CD4-positive, alpha-beta T cell (primary cell): Measurements from ENCODE around the gene CXCL17. TPM values are rescaled to one million over a fixed set of nuclear protein-coding genes. Genes with fewer than 3 reads are reported as not detected.

Source experiments
- ATAC-seq: fragments of 200-7000 bp; cut with Tn5 transposase; one replicate; pipeline ENCODE4 v1.10.0; 2022; ENCODE audit warnings: mild to moderate bottlenecking; ENCODE audit not compliant: poor library complexity
- CTCF ChIA-PET: fragments of 350-600 bp; sonication (Branson Sonifier 250); formaldehyde crosslinking; loops from one replicate; lab custom pipeline; 2021; ENCODE audit warnings: antibody characterized with exemption, inconsistent platforms; lab: Charles Lee
- POLR2A ChIA-PET: fragments of 350-600 bp; sonication (Branson Sonifier 250); formaldehyde crosslinking; loops from one replicate; lab custom pipeline; 2021; ENCODE audit warnings: antibody characterized with exemption, inconsistent platforms; lab: Charles Lee
- DNase-seq, 14 experiments: peaks; one replicate each; pipeline ENCODE4 v3.0.0-alpha.2; 2013 to 2020; ENCODE audit warnings: mixed read lengths in 2 of 14
- H3K27ac ChIP-seq, 2 donors: one replicate each; pipeline versions ENCODE4 v1.5.1 to v1.7.0; 2013; ENCODE audit warnings: low read length in 2 of 2, low read depth in 1 of 2, mild to moderate bottlenecking in 1 of 2
- H3K27me3 ChIP-seq, 2 experiments: 1 replicate in 1 of 2; 2 replicates in 1 of 2; pipeline versions ENCODE4 v1.6.1 to v1.7.0; 2013; ENCODE audit warnings: low read length in 2 of 2, control low read depth in 1 of 2, mild to moderate bottlenecking in 1 of 2, moderate library complexity in 1 of 2; ENCODE audit not compliant: insufficient read depth in 2 of 2, control insufficient read depth in 1 of 2
- H3K36me3 ChIP-seq: one replicate; pipeline ENCODE4 v1.6.1; 2013; ENCODE audit warnings: low read length, control low read depth; ENCODE audit not compliant: insufficient read depth
- H3K4me1 ChIP-seq: one replicate; pipeline ENCODE4 v1.6.1; 2013; ENCODE audit warnings: low read length, control low read depth; ENCODE audit not compliant: insufficient read depth
- H3K4me3 ChIP-seq: one replicate; pipeline ENCODE4 v1.5.1; 2013; ENCODE audit warnings: mild to moderate bottlenecking, low read length, moderate library complexity
- H3K9me3 ChIP-seq, 2 experiments: 1 replicate in 1 of 2; 2 replicates in 1 of 2; pipeline versions ENCODE4 v1.6.1 to v1.7.0; 2013; ENCODE audit warnings: low read length in 2 of 2, mild to moderate bottlenecking in 2 of 2, control low read depth in 1 of 2, moderate library complexity in 1 of 2; ENCODE audit not compliant: control insufficient read depth in 1 of 2, insufficient read depth in 1 of 2
- H3K27ac Mint-ChIP-seq: one replicate; pipeline ENCODE4 v1.8.0; 2020; ENCODE audit warnings: mixed read lengths
- H3K27me3 Mint-ChIP-seq: one replicate; pipeline ENCODE4 v1.8.0; 2021; ENCODE audit warnings: mixed read lengths
- H3K36me3 Mint-ChIP-seq: one replicate; pipeline ENCODE4 v1.8.0; 2021; ENCODE audit warnings: low read depth, mixed read lengths
- H3K4me1 Mint-ChIP-seq: one replicate; pipeline ENCODE4 v1.8.0; 2021; ENCODE audit warnings: low read depth, mixed read lengths
- H3K4me3 Mint-ChIP-seq: one replicate; pipeline ENCODE4 v1.8.0; 2020; ENCODE audit warnings: mild to moderate bottlenecking, mixed read lengths
- H3K9me3 Mint-ChIP-seq: one replicate; pipeline ENCODE4 v1.8.0; 2020; ENCODE audit warnings: mixed read lengths
- CTCF ChIP-seq: fragments of 200-600 bp; IDR thresholded peaks from one replicate; pipeline ENCODE4 v1.8.0; 2022; ENCODE audit warnings: antibody characterized with exemption, mild to moderate bottlenecking
- intact Hi-C, 2 experiments: fragments of 100-400 bp; cut with DNase I in 1 of 2; cut with micrococcal nuclease in 1 of 2; formaldehyde crosslinking; loops; one replicate each; pipeline versions ENCODE4 v1.15.1 to v1.9.0; 2023 to 2025; cut with DNase I, micrococcal nuclease
- total RNA-seq, 174 experiments: library from RNA in 2 of 174; stranded (reverse) in 2 of 174; gene quantifications; one replicate each; pipeline ENCODE4 v1.2.3 and lab custom pipeline; 2021 to 2026

CXCL17 gene
- total RNA-seq, 2 experiments from 2014 or later = not detected

- no peak overlapping the region for H3K4me3 ChIP-seq
- H3K27ac Mint-ChIP-seq = no peak overlapping the region
- H3K4me1 Mint-ChIP-seq = no peaks in the 10 kb centered on the region
- H3K27me3 Mint-ChIP-seq = no peaks in the 10 kb centered on the region
- no peaks in the 10 kb centered on the region for H3K9me3 Mint-ChIP-seq
- ATAC-seq (no peak), DNase-seq (no peak)
- no peaks in the 10 kb centered on the region for H3K36me3 Mint-ChIP-seq
- H3K9me3 ChIP-seq = no peaks in the 10 kb centered on the region
- intact Hi-C loops = no loop called here
- H3K27me3 ChIP-seq = no peaks in the 10 kb centered on the region
- POLR2A ChIA-PET = no interaction called here
- H3K4me3 Mint-ChIP-seq = no peak overlapping the region
- H3K4me1 ChIP-seq = no peaks in the 10 kb centered on the region
- no peak overlapping the region for H3K27ac ChIP-seq
- no peak for TF ChIP-seq CTCF
- no peaks in the 10 kb centered on the region for H3K36me3 ChIP-seq
- CTCF ChIA-PET = interaction anchor here (1.1 kb wide), 1 partner anchor 18 kb away, joined by 3 read pairs; no protein-coding TSS in a partner anchor
Measured at GRCh38 chr19:42473686-42474085, 30.9 kb upstream of the CXCL17 start.

GRCh38 chr19:42472402-42473147 is 29.8 kb upstream of the CXCL17 start:
- no peaks in the 10 kb centered on the region for H3K27me3 Mint-ChIP-seq
- no peak overlapping the region for H3K4me3 Mint-ChIP-seq
- no peaks in the 10 kb centered on the region for H3K4me1 ChIP-seq
- no peak for DNase-seq
- H3K27ac ChIP-seq = no peak overlapping the region
- H3K36me3 ChIP-seq = no peaks in the 10 kb centered on the region
- ChIA-PET POLR2A (no interaction called here), CTCF (no interaction called here)
- no peaks in the 10 kb centered on the region for H3K36me3 Mint-ChIP-seq
- no peaks in the 10 kb centered on the region for H3K9me3 ChIP-seq
- H3K4me1 Mint-ChIP-seq = no peaks in the 10 kb centered on the region
- H3K27ac Mint-ChIP-seq = no peak overlapping the region
- no peak for TF ChIP-seq CTCF
- intact Hi-C loops = no loop called here
- H3K27me3 ChIP-seq = no peaks in the 10 kb centered on the region
- H3K4me3 ChIP-seq = no peak overlapping the region
- ATAC-seq = no peak
- no peaks in the 10 kb centered on the region for H3K9me3 Mint-ChIP-seq

- Histone ChIP-seq H3K4me1 (no peaks in the 10 kb centered on the region), H3K27me3 (no peaks in the 10 kb centered on the region), H3K27ac (no peak overlapping the region), H3K36me3 (no peaks in the 10 kb centered on the region), H3K9me3 (no peaks in the 10 kb centered on the region), H3K4me3 (no peak overlapping the region)
- H3K27me3 Mint-ChIP-seq = no peaks in the 10 kb centered on the region
- no peaks in the 10 kb centered on the region for H3K9me3 Mint-ChIP-seq
- no peak for DNase-seq
- no peak overlapping the region for H3K4me3 Mint-ChIP-seq
- intact Hi-C loops = no loop called here
- no peak overlapping the region for H3K27ac Mint-ChIP-seq
- no peaks in the 10 kb centered on the region for H3K4me1 Mint-ChIP-seq
- CTCF ChIA-PET = no interaction called here
- POLR2A ChIA-PET = no interaction called here
- ATAC-seq = no peak
- H3K36me3 Mint-ChIP-seq = no peaks in the 10 kb centered on the region
- no peak for TF ChIP-seq CTCF
Measured at GRCh38 chr19:42471554-42472249, 29.0 kb upstream of the CXCL17 start.
